ACC112 (cell line): ENCODE data around the gene PCBP2.
"Not testable (repeated sequence)": the region's sequence is repeated elsewhere in the genome, so short reads cannot be mapped to it uniquely, and the experiment has no call there.

Source experiments
- H2AFZ ChIP-seq: fragments of 200-600 bp; sonication (generic); one replicate; pipeline ENCODE4 v1.6.0; 2017; ENCODE audit warnings: antibody characterized with exemption, low read length; ENCODE audit not compliant: unreplicated experiment
- H3K27ac ChIP-seq: fragments of 200-600 bp; sonication (generic); 2 replicates; pipeline ENCODE4 v1.5.1; 2014; ENCODE audit warnings: low read depth, mild to moderate bottlenecking, antibody characterized with exemption, low read length, moderate library complexity
- H3K27me3 ChIP-seq: fragments of 200-600 bp; sonication (generic); 2 replicates; pipeline ENCODE4 v1.6.1; 2014; ENCODE audit warnings: mild to moderate bottlenecking, antibody characterized with exemption, low read length, moderate library complexity, mixed read lengths; ENCODE audit not compliant: insufficient read depth
- H3K36me3 ChIP-seq: fragments of 200-600 bp; sonication (generic); 2 replicates; pipeline ENCODE4 v1.6.1; 2016; ENCODE audit warnings: mild to moderate bottlenecking, antibody characterized with exemption, low read length, moderate library complexity, mixed read lengths; ENCODE audit not compliant: insufficient read depth
- H3K4me1 ChIP-seq: fragments of 200-600 bp; sonication (generic); one replicate; pipeline ENCODE4 v1.6.1; 2016; ENCODE audit warnings: low read length, mixed read lengths; ENCODE audit not compliant: insufficient read depth, unreplicated experiment, control insufficient read depth
- H3K4me3 ChIP-seq: fragments of 200-600 bp; sonication (generic); 2 replicates; pipeline ENCODE4 v1.5.1; 2014; ENCODE audit warnings: mild to moderate bottlenecking, low read depth, low read length
- H3K79me2 ChIP-seq: fragments of 200-600 bp; sonication (generic); one replicate; pipeline ENCODE4 v1.6.0; 2016; ENCODE audit warnings: low read length; ENCODE audit not compliant: control insufficient read depth, unreplicated experiment, insufficient read depth

Gene PCBP2

GRCh38 chr12:53441040-53441833, 10.7 kb upstream of the PCBP2 start, which contains the start of gene PRR13:
TSS of gene PRR13 (plus strand) at chr12:53441734. CDS start at chr12:53442715, 981 bp downstream.
- H3K36me3 ChIP-seq = peaks cover 10% of the 10 kb centered on the region
- peak within 1 kb of the TSS; percentile 95 for H2AFZ ChIP-seq
- H3K27me3 ChIP-seq = no peaks in the 10 kb centered on the region
- peak within 1 kb of the TSS; percentile 80 for H3K27ac ChIP-seq
- peaks cover 13% of the 10 kb centered on the region for H3K4me1 ChIP-seq
- H3K4me3 ChIP-seq = peak within 1 kb of the TSS; percentile 97
- H3K79me2 ChIP-seq = peaks cover 19% of the 10 kb centered on the region

DNA sequence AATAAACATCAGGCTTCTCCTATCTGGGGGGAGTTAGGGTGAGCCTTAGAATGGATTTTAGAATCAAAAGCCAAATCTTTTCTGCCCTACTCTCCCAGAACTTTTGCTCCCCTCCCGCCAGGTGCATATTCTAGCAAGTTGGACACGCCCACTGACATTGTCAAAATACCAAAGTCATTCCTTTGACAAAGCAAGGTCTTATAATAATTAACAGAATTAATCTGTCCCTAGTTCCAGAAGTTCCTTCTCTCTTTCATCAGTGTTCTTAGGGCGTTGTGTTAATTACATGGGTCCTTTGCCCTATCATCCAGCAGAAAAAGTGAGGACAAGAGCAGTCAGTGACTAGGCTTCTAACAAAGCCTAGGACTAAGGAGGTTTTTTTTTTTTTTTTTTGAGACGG, 7.9 kb upstream of the PCBP2 start:
- H3K4me3 ChIP-seq = no peak overlapping the region
- H3K36me3 ChIP-seq = peaks cover 13% of the 10 kb centered on the region
- H2AFZ ChIP-seq = no peak overlapping the region
- no peak overlapping the region for H3K27ac ChIP-seq
- no peaks in the 10 kb centered on the region for H3K27me3 ChIP-seq
- peaks cover 13% of the 10 kb centered on the region for H3K4me1 ChIP-seq
- peaks cover 19% of the 10 kb centered on the region for H3K79me2 ChIP-seq

- not testable (repeated sequence) for H3K27me3 ChIP-seq, H3K4me3 ChIP-seq, H3K27ac ChIP-seq, H2AFZ ChIP-seq
- H3K79me2 ChIP-seq = peaks cover 19% of the 10 kb centered on the region
- peaks cover 13% of the 10 kb centered on the region for H3K4me1 ChIP-seq
- H3K36me3 ChIP-seq = peaks cover 13% of the 10 kb centered on the region
These were observed 7.1 kb upstream of the PCBP2 start for GRCh38 chr12:53444593-53445325.

DNA sequence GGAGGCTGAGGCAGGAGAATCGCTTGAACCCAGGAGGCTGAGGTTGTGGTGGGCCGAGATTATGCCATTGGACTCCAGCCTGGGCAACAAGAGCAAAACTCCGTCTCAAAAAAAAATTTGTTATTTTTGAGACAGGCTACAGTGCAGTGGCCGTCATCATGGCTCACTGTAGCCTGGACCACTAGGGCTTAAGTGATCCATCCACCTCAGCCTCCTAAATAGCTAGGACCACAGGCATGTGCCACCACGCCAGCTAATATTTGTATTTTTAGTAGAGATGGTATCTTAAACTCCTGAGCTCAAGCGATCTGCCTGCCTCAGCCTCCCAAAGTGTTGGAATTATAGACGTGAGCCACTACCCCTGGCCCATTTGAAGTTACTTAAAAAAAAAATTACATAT, 966 bp upstream of the PCBP2 start:
- Histone ChIP-seq H3K36me3 (peaks cover 34% of the 10 kb centered on the region), H3K27ac (no peak overlapping the region), H3K79me2 (peaks cover 39% of the 10 kb centered on the region), H3K4me1 (peaks cover 11% of the 10 kb centered on the region), H3K4me3 (no peak overlapping the region), H2AFZ (no peak overlapping the region), H3K27me3 (no peaks in the 10 kb centered on the region)

DNA sequence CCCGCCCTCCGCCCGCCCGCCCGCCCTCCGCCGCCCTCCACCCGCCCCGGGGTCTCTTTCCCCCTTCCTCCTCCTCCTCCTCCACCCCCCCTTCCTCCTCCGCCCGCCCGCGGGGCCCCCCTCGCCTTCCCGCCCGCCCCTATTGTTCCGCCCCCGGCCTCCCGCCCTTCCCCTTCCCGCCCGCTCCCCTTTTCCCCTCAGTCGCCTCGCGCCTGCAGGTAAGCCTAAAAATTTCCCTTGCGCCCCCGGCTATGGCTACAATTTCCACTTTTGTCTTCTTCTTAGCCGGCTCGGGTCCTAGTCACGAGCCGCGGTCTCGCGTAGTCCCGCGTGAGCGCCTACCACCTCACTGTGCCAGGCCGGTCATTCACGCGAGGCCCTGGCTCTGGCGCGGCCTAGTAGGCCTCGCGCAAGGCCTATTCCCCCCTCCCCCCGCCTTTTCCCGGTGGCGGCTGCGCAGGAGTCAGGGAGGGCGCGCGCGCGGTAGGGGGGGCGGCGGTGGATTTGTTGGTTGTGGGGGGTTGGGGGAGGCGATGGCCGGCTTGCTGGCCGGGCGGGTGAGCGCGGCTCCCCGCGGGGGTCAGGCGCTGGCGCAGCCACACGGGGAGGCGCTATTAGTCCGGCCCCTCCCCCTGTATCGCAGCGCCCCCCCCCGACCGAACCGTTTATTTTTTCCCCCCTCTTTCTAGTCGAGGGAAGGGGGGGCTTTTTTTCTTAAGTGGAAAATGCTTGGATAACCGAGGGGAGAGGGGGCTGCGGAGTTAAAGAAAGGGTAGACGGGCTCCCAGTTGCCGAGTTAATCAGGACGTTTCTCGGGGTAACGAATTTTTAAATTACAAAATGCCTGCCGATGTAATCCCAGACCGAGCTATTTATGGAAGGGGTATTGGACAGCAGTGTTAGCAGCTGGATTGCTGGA, 516 bp downstream of the PCBP2 start:
- Histone ChIP-seq H2AFZ (no peak overlapping the region), H3K79me2 (peaks cover 53% of the 10 kb centered on the region), H3K4me1 (peaks cover 11% of the 10 kb centered on the region), H3K4me3 (peak overlapping the region; percentile 92), H3K27ac (peak overlapping the region; percentile 91), H3K27me3 (no peaks in the 10 kb centered on the region), H3K36me3 (peaks cover 42% of the 10 kb centered on the region)

- H3K27me3 ChIP-seq = no peaks in the 10 kb centered on the region
- H3K36me3 ChIP-seq = peaks cover 50% of the 10 kb centered on the region
- no peak overlapping the region for H2AFZ ChIP-seq
- H3K4me1 ChIP-seq = peaks cover 15% of the 10 kb centered on the region
- no peak overlapping the region for H3K27ac ChIP-seq
- H3K79me2 ChIP-seq = peaks cover 68% of the 10 kb centered on the region
- peak overlapping the region; percentile 92 for H3K4me3 ChIP-seq
These were observed 2.2 kb downstream of the PCBP2 start for GRCh38 chr12:53453953-53454640.

DNA sequence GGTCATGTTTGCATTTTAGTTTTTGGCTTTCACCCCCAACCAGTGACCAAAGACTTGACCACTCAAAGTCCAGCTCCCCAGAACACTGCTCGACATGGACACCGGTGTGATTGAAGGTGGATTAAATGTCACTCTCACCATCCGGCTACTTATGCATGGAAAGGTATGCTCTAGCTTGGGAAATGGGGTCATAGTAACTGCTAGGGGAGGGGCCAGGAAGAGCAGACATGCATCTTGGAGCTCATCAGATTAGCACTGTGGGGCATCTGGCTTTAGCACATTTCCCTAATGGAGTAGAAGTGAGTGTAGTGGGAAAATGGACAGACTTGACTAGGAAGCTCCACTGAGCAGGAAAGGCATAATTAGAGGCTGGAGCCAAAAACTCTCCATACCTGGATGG, 2.8 kb downstream of the PCBP2 start:
- Histone ChIP-seq H2AFZ (no peak overlapping the region), H3K27ac (no peak overlapping the region), H3K79me2 (peaks cover 73% of the 10 kb centered on the region), H3K4me1 (peaks cover 15% of the 10 kb centered on the region), H3K36me3 (peaks cover 54% of the 10 kb centered on the region), H3K4me3 (peak overlapping the region; percentile 92), H3K27me3 (no peaks in the 10 kb centered on the region)

GRCh38 chr12:53456654-53457366, 4.9 kb downstream of the PCBP2 start:
- Histone ChIP-seq H2AFZ (no peak overlapping the region), H3K27me3 (no peaks in the 10 kb centered on the region), H3K79me2 (peaks cover 92% of the 10 kb centered on the region), H3K4me1 (peaks cover 27% of the 10 kb centered on the region), H3K27ac (no peak overlapping the region), H3K4me3 (no peak overlapping the region), H3K36me3 (peaks cover 74% of the 10 kb centered on the region)

- H3K4me3 ChIP-seq = no peak overlapping the region
- H3K79me2 ChIP-seq = peaks cover 95% of the 10 kb centered on the region
- no peak overlapping the region for H2AFZ ChIP-seq
- peaks cover 83% of the 10 kb centered on the region for H3K36me3 ChIP-seq
- no peaks in the 10 kb centered on the region for H3K27me3 ChIP-seq
- H3K4me1 ChIP-seq = peaks cover 30% of the 10 kb centered on the region
- no peak overlapping the region for H3K27ac ChIP-seq
These were observed 7.2 kb downstream of the PCBP2 start for GRCh38 chr12:53459097-53459496.
